Left ventricle myocardium superior (tissue), 1 donor: ENCODE measurements around the gene CRYL1. TPM values are rescaled to one million over a fixed set of nuclear protein-coding genes. Genes with fewer than 3 reads are reported as not detected.

Experiments
- ATAC-seq: fragments of 200-7000 bp; cut with Tn5 transposase; one replicate; pipeline ENCODE4 v1.9.1; 2020; ENCODE audit warnings: mild to moderate bottlenecking, moderate library complexity
- DNase-seq: peaks from one replicate; pipeline ENCODE4 v3.0.0-alpha.2; 2020
- intact Hi-C: fragments of 100-400 bp; cut with micrococcal nuclease; formaldehyde crosslinking; loops from one replicate; pipeline ENCODE4 v1.11.0; 2022
- total RNA-seq: library from RNA; stranded (reverse); fragmentation: NEBNext Ultra II Directional; extraction: Animal tissue kit (Norgen Biotek cat#: 25700); gene quantifications from one replicate; pipeline ENCODE4 v1.2.1, GENCODE V29; 2021
- donor health status: DM: no; HTN: yes; CAD: no; lungs with severe emphysema.

The CRYL1 gene
- total RNA-seq, 1 donor from 2014 or later, result 19.5 TPM

GRCh38 chr13:20536992-20537391, 11.3 kb upstream of the CRYL1 start:
- intact Hi-C loops, result no loop called here
- ATAC-seq (no peak), DNase-seq (no peak)

GRCh38 chr13:20534038-20534608, 8.5 kb upstream of the CRYL1 start:
- DNase-seq (no peak), ATAC-seq (no peak)
- intact Hi-C loops, result no loop called here

GRCh38 chr13:20528452-20528851, 2.8 kb upstream of the CRYL1 start:
- ATAC-seq (no peak), DNase-seq (no peak)
- intact Hi-C loops, result no loop called here

GRCh38 chr13:20526664-20527063, 1.0 kb upstream of the CRYL1 start:
- intact Hi-C loops, result no loop called here
- no peak for DNase-seq
- ATAC-seq, result no peak

- intact Hi-C loops, result no loop called here
- peak; percentile 38 for ATAC-seq
- DNase-seq, result peak; percentile 39
Measured at GRCh38 chr13:20525144-20525600, 485 bp downstream of the CRYL1 start.

GRCh38 chr13:20521364-20522115, 4.1 kb downstream of the CRYL1 start:
- DNase-seq, result no peak
- intact Hi-C loops, result no loop called here
- ATAC-seq, result no peak

- intact Hi-C loops, result no loop called here
- ATAC-seq (no peak), DNase-seq (no peak)
Measured at GRCh38 chr13:20519875-20520274, 5.8 kb downstream of the CRYL1 start.

- no peak for DNase-seq
- ATAC-seq, result peak; percentile 88
- intact Hi-C loops, result no loop called here
Measured at GRCh38 chr13:20518660-20519100, 7.0 kb downstream of the CRYL1 start.

- ATAC-seq, result no peak
- no peak for DNase-seq
- intact Hi-C loops, result no loop called here
Measured at GRCh38 chr13:20514866-20515265, 10.8 kb downstream of the CRYL1 start.

- DNase-seq, result no peak
- intact Hi-C loops, result no loop called here
- no peak for ATAC-seq
Measured at GRCh38 chr13:20513466-20513995, 12.1 kb downstream of the CRYL1 start.

GRCh38 chr13:20512042-20512683, 13.5 kb downstream of the CRYL1 start:
- intact Hi-C loops, result no loop called here
- DNase-seq (no peak), ATAC-seq (no peak)

GRCh38 chr13:20506696-20507095, 19.0 kb downstream of the CRYL1 start:
- intact Hi-C loops, result no loop called here
- no peak for ATAC-seq
- no peak for DNase-seq

GRCh38 chr13:20505405-20506366, 20.0 kb downstream of the CRYL1 start:
- intact Hi-C loops, result no loop called here
- no peak for DNase-seq
- ATAC-seq, result peak; percentile 23

- DNase-seq, result no peak
- intact Hi-C loops, result no loop called here
- ATAC-seq, result no peak
Measured at GRCh38 chr13:20503088-20504083, 22.3 kb downstream of the CRYL1 start.

GRCh38 chr13:20501592-20501991, 24.1 kb downstream of the CRYL1 start:
- intact Hi-C loops, result no loop called here
- ATAC-seq, result no peak
- no peak for DNase-seq

- intact Hi-C loops, result no loop called here
- peak; percentile 34 for ATAC-seq
- no peak for DNase-seq
Measured at GRCh38 chr13:20501120-20501519, 24.5 kb downstream of the CRYL1 start.

- no peak for ATAC-seq
- no peak for DNase-seq
- intact Hi-C loops, result loop anchor here (10.0 kb wide), 1 partner anchor 425 kb away; no protein-coding TSS in a partner anchor
Measured at GRCh38 chr13:20499986-20500385, 25.7 kb downstream of the CRYL1 start.

- DNase-seq (no peak), ATAC-seq (no peak)
- intact Hi-C loops, result loop anchor here (10.0 kb wide), 1 partner anchor 426 kb away; no protein-coding TSS in a partner anchor
Measured at GRCh38 chr13:20498659-20499058, 27.0 kb downstream of the CRYL1 start.
